Brain microvascular endothelial cell (primary cell): Measurements from ENCODE around the gene DOCK10.
A peak's percentile ranks its signal among the peaks of the same experiment; 100 is the strongest.

Experiments used
- DNase-seq: peaks from one replicate; pipeline ENCODE4 v3.0.0-alpha.2; 2020
- H3K27ac ChIP-seq: fragments of 250-450 bp; sonication (Bioruptor Pico); 2 replicates; pipeline ENCODE4 v1.5.1; 2020; ENCODE audit warnings: mild to moderate bottlenecking, moderate library complexity
- H3K27me3 ChIP-seq: fragments of 250-450 bp; sonication (Bioruptor Pico); replicated peaks from 2 replicates; pipeline ENCODE4 v1.5.1; 2020; ENCODE audit warnings: mild to moderate bottlenecking
- H3K36me3 ChIP-seq: fragments of 250-450 bp; sonication (Bioruptor Pico); replicated peaks from 2 replicates; pipeline ENCODE4 v1.5.1; 2020; ENCODE audit warnings: mild to moderate bottlenecking
- H3K4me3 ChIP-seq: 2 replicates; pipeline ENCODE4 v1.5.1; 2011; ENCODE audit warnings: low read depth, mild to moderate bottlenecking, control low read depth, low read length, moderate library complexity
- CTCF ChIP-seq: IDR thresholded peaks from 2 replicates; pipeline ENCODE4 v1.5.1; 2011; ENCODE audit warnings: low read depth, mild to moderate bottlenecking, moderate library complexity, low read length, control low read depth, inconsistent platforms; ENCODE audit errors: missing control alignments
- in situ Hi-C: cut with HindIII; loops from 2 replicates; pipeline ENCODE4 v1.10.0; 2017; ENCODE audit warnings: low sequenced_read_pairs, low pct_ligation_motif_present

Gene DOCK10

GRCh38 chr2:224987733-224988132 lies 54.5 kb downstream of the DOCK10 start:
- H3K36me3 ChIP-seq, result no peaks in the 10 kb centered on the region
- in situ Hi-C loops, result no loop called here
- DNase-seq, result no peak
- TF ChIP-seq CTCF, result no peak
- no peak overlapping the region for H3K27ac ChIP-seq
- no peak overlapping the region for H3K4me3 ChIP-seq
- H3K27me3 ChIP-seq, result no peaks in the 10 kb centered on the region

GRCh38 chr2:224986477-224986876 lies 55.8 kb downstream of the DOCK10 start:
- no peak for DNase-seq
- H3K36me3 ChIP-seq, result no peaks in the 10 kb centered on the region
- in situ Hi-C loops, result no loop called here
- no peak overlapping the region for H3K4me3 ChIP-seq
- H3K27me3 ChIP-seq, result no peaks in the 10 kb centered on the region
- no peak overlapping the region for H3K27ac ChIP-seq
- no peak for TF ChIP-seq CTCF

- H3K4me3 ChIP-seq, result no peak overlapping the region
- no peaks in the 10 kb centered on the region for H3K36me3 ChIP-seq
- in situ Hi-C loops, result no loop called here
- no peaks in the 10 kb centered on the region for H3K27me3 ChIP-seq
- H3K27ac ChIP-seq, result peak overlapping the region; percentile 53
- DNase-seq, result no peak
- TF ChIP-seq CTCF, result no peak
Measured at GRCh38 chr2:224984637-224985036, 57.6 kb downstream of the DOCK10 start.

- Histone ChIP-seq H3K4me3 (peak overlapping the region; percentile 23), H3K27me3 (no peaks in the 10 kb centered on the region), H3K27ac (peak overlapping the region; percentile 53), H3K36me3 (no peaks in the 10 kb centered on the region)
- TF ChIP-seq CTCF, result no peak
- no peak for DNase-seq
- in situ Hi-C loops, result no loop called here
Measured at GRCh38 chr2:224983712-224984554, 58.3 kb downstream of the DOCK10 start.

- DNase-seq, result peak; percentile 63
- H3K36me3 ChIP-seq, result no peaks in the 10 kb centered on the region
- H3K4me3 ChIP-seq, result peak overlapping the region; percentile 23
- in situ Hi-C loops, result no loop called here
- no peaks in the 10 kb centered on the region for H3K27me3 ChIP-seq
- peak overlapping the region; percentile 53 for H3K27ac ChIP-seq
- no peak for TF ChIP-seq CTCF
Measured at GRCh38 chr2:224982910-224983711, 59.2 kb downstream of the DOCK10 start.
